ENCODE measurements around the gene PUM1. TPM values are rescaled to one million over a fixed set of nuclear protein-coding genes. Genes with fewer than 3 reads are reported as not detected.

The PUM1 gene
- total and polyA plus RNA-seq, 2 of the 8 experiments (the other 6 are each of a cell fraction or from before 2014, with no cell fraction given) = 122 to 177 TPM

- no peak for TF ChIP-seq BCL11A (IDR thresholded peaks at IDR 0.05; ENCODE audit: low read depth in 2 of 2, low read length in 2 of 2)
- no peak for TF ChIP-seq HDAC6 (IDR thresholded peaks at IDR 0.05; ENCODE audit: low read depth, low read length)
- TF ChIP-seq SP4 (IDR thresholded peaks at IDR 0.05; ENCODE audit: low read length) = no peak
These were observed 89.4 kb downstream of the PUM1 start (continued) for GRCh38 chr1:30976143-30976542.

Data from H1 (cell line).